Heart left ventricle (tissue), 16 donors: ENCODE data around the gene MMAB. TPM values are rescaled to one million over a fixed set of nuclear protein-coding genes. Genes with fewer than 3 reads are reported as not detected.

ENCODE experiments used
- ATAC-seq, 4 donors: fragments of 200-7000 bp; cut with Tn5 transposase; one replicate each; pipeline ENCODE4 v1.9.1; 2020 to 2022; ENCODE audit warnings: moderate library complexity in 4 of 4, mild to moderate bottlenecking in 3 of 4, moderate number of reproducible peaks in 1 of 4
- DNase-seq, 5 donors: peaks; one replicate each; pipeline ENCODE4 v3.0.0-alpha.2; 2020
- H3K27ac ChIP-seq, 12 donors: fragments of 200-600 bp; sonication (generic) in 4 of 12; one replicate each; pipeline versions ENCODE4 v1.5.0 to v1.8.0; 2016 to 2022; ENCODE audit warnings: mild to moderate bottlenecking in 2 of 12
- H3K27me3 ChIP-seq, 9 donors: fragments of 200-600 bp; sonication (generic) in 2 of 9; one replicate each; pipeline versions ENCODE4 v1.5.1 to v1.8.0; 2016 to 2022; ENCODE audit warnings: mild to moderate bottlenecking in 3 of 9
- H3K36me3 ChIP-seq, 9 donors: fragments of 200-600 bp; sonication (generic) in 2 of 9; one replicate each; pipeline versions ENCODE4 v1.5.0 to v1.8.0; 2018 to 2022; ENCODE audit warnings: mild to moderate bottlenecking in 2 of 9
- H3K4me1 ChIP-seq, 12 donors: fragments of 200-600 bp; sonication (generic) in 4 of 12; one replicate each; pipeline versions ENCODE4 v1.5.0 to v1.8.0; 2016 to 2022; ENCODE audit warnings: mild to moderate bottlenecking in 3 of 12
- H3K4me3 ChIP-seq, 12 donors: fragments of 200-600 bp; sonication (generic) in 4 of 12; one replicate each; pipeline versions ENCODE4 v1.5.0 to v1.8.0; 2017 to 2022; ENCODE audit warnings: mild to moderate bottlenecking in 9 of 12, moderate library complexity in 4 of 12
- H3K9me3 ChIP-seq, 12 donors: fragments of 200-600 bp; sonication (generic) in 4 of 12; one replicate each; pipeline versions ENCODE4 v1.5.0 to v1.8.0; 2016 to 2022; ENCODE audit warnings: mild to moderate bottlenecking in 1 of 12
- CTCF ChIP-seq, 12 donors: fragments of 200-600 bp; sonication (generic) in 4 of 12; IDR thresholded peaks; one replicate each; pipeline versions ENCODE4 v1.5.0 to v1.8.0; 2018 to 2022; ENCODE audit warnings: antibody characterized with exemption in 12 of 12, mild to moderate bottlenecking in 5 of 12
- POLR2A ChIP-seq, 2 donors: fragments of 450-650 bp; IDR thresholded peaks; one replicate each; pipeline ENCODE4 v1.6.1; 2017; ENCODE audit warnings: antibody characterized with exemption in 2 of 2, mild to moderate bottlenecking in 2 of 2, moderate library complexity in 2 of 2
- WGBS, 4 donors: extraction: QIAGEN DNeasy Blood & Tissue Kit in 2 of 4; methylation state at CpG; one replicate each; pipeline versions ENCODE4 v1.1.5 to v1.1.7; 2013 to 2018; 5-methylcytosine and 5-hydroxymethylcytosine counted together
- intact Hi-C, 10 donors: fragments of 100-400 bp; cut with DNase I; formaldehyde crosslinking; loops; one replicate each; pipeline versions ENCODE4 v1.11.1 to v1.14.2; 2022
- polyA plus RNA-seq, 2 donors: library from polyadenylated mRNA; stranded (reverse); fragments of 200-250 nt; gene quantifications; one replicate each; pipeline ENCODE4 v1.2.3, GENCODE V29; 2013
- total RNA-seq, 9 donors: library from RNA; depleted of rRNA in 2 of 9; stranded (reverse); fragments of >200 nt in 2 of 9; fragmentation: NEBNext Ultra II Directional in 3 of 9; extraction: Animal tissue kit (Norgen Biotek cat#: 25700) in 3 of 9; gene quantifications; one replicate each; pipeline versions ENCODE4 v1.1.0 to v1.2.4, GENCODE V29; 2016 to 2023
- donor health status: ischemic (EF 13 %, LVEDD 7.1; RV severe dilation, severe dysfunction).
- donor health status: healthy with polysubstance abuse.
- donor health status: DM: no; HTN: yes; CAD: no.
- donor health status: DM: no; HTN: no; CAD: no.
- donor health status: ischemic (EF 25% LVEDD 6.9; RV normal size, moderate dysfunction).
- donor health status: ischemic (EF 25% LVEDD 5.7; RV mildly dilated, moderate dysfunction).
- donor health status: healthy.
- donor health status: DM: yes; HTN: yes; CAD: no.
- donor health status: ischemic (EF 35%, LVEDD 5.7; RV mildly dilated, moderate dysfunction).
- donor health status: nonischemic (EF 11% LVEDD 7.7; RV severe dilation, severe dysfunction).
- donor health status: DM: yes; HTN: yes; CAD: no.
- donor health status: PGD.
- donor health status: ischemic (EF 29% LVEDD 5.4; RV normal size, mild dysfunction).
- donor health status: nonischemic (EF 23%, LVEDD 6.1; RV moderate dilation, normal function).

The MMAB gene
- total and polyA plus RNA-seq, 11 donors, result 29.5 to 43.4 (median 34.5) TPM

GRCh38 chr12:109607618-109608017 is 34.3 kb upstream of the MMAB start:
- Histone ChIP-seq H3K4me3 (no peak overlapping the region), H3K27me3 (peaks cover 0 to 18% (median 3%) of the 10 kb centered on the region in 9 donors), H3K9me3 (no peaks in the 10 kb centered on the region), H3K27ac (no peak overlapping the region), H3K36me3 (no peaks in the 10 kb centered on the region), H3K4me1 (peaks cover 0 to 15% (median 4%) of the 10 kb centered on the region in 12 donors)
- intact Hi-C loops, result loop anchor here in 1 of 10 donors (5.0 kb wide), 1 partner anchor 105 kb away; the partner anchor contains the start of gene FAM222A
- no peak for DNase-seq
- WGBS, 4 donors, result 85 to 93% (median 87%) methylated on average over 4 of the region's 4 CpGs
- TF ChIP-seq CTCF (IDR thresholded peaks at IDR 0.05) (no peak), POLR2A (IDR thresholded peaks at IDR 0.05) (no peak)
- no peak for ATAC-seq

- peak overlapping the region in 8 of 12 donors; percentile 10 to 39 (median 30) for H3K4me3 ChIP-seq
- no peaks in the 10 kb centered on the region for H3K9me3 ChIP-seq
- TF ChIP-seq POLR2A (IDR thresholded peaks at IDR 0.05) (no peak), CTCF (IDR thresholded peaks at IDR 0.05) (no peak)
- H3K4me1 ChIP-seq, result peaks cover 0 to 15% (median 4%) of the 10 kb centered on the region in 12 donors
- WGBS, 4 donors, result 12 to 26% (median 18%) methylated on average over 30 of the region's 30 CpGs
- peak overlapping the region in 8 of 12 donors; percentile 20 to 80 (median 62) for H3K27ac ChIP-seq
- peak in 4 of 5 donors; percentile 38 to 73 (median 57) for DNase-seq
- ATAC-seq, result peak; percentile 69 to 90 (median 81)
- intact Hi-C loops, result loop anchor here in 1 of 10 donors (5.0 kb wide), 1 partner anchor 106 kb away; the partner anchor contains the start of gene FAM222A
- peaks cover 0 to 15% (median 0%) of the 10 kb centered on the region in 9 donors for H3K27me3 ChIP-seq
- H3K36me3 ChIP-seq, result no peaks in the 10 kb centered on the region
Measured at GRCh38 chr12:109606320-109607028, 33.2 kb upstream of the MMAB start.

GRCh38 chr12:109605599-109606228 is 32.4 kb upstream of the MMAB start:
- no peaks in the 10 kb centered on the region for H3K9me3 ChIP-seq
- intact Hi-C loops, result loop anchor here in 1 of 10 donors (5.0 kb wide), 1 partner anchor 107 kb away; the partner anchor contains the start of gene FAM222A
- no peak for DNase-seq
- TF ChIP-seq POLR2A (IDR thresholded peaks at IDR 0.05) (no peak), CTCF (IDR thresholded peaks at IDR 0.05) (no peak)
- no peak for ATAC-seq
- peaks cover 0 to 15% (median 0%) of the 10 kb centered on the region in 9 donors for H3K27me3 ChIP-seq
- no peak overlapping the region for H3K4me3 ChIP-seq
- no peaks in the 10 kb centered on the region for H3K36me3 ChIP-seq
- H3K4me1 ChIP-seq, result peaks cover 0 to 15% (median 4%) of the 10 kb centered on the region in 12 donors
- no peak overlapping the region for H3K27ac ChIP-seq
- 80 to 85% (median 83%) methylated on average over 13 of the region's 13 CpGs for WGBS, 4 donors

GRCh38 chr12:109605016-109605415 is 31.7 kb upstream of the MMAB start:
- ATAC-seq, result no peak
- 71 to 84% (median 73%) methylated on average over 5 of the region's 5 CpGs for WGBS, 4 donors
- Histone ChIP-seq H3K9me3 (no peaks in the 10 kb centered on the region), H3K27ac (no peak overlapping the region), H3K36me3 (no peaks in the 10 kb centered on the region), H3K4me1 (peaks cover 0 to 15% (median 4%) of the 10 kb centered on the region in 12 donors), H3K27me3 (peaks cover 0 to 15% (median 0%) of the 10 kb centered on the region in 9 donors), H3K4me3 (no peak overlapping the region)
- no peak for TF ChIP-seq CTCF (IDR thresholded peaks at IDR 0.05)
- no peak for TF ChIP-seq POLR2A (IDR thresholded peaks at IDR 0.05)
- DNase-seq, result no peak
- intact Hi-C loops, result loop anchor here in 1 of 10 donors (5.0 kb wide), 1 partner anchor 107 kb away; the partner anchor contains the start of gene FAM222A
